Stimulated activated CD4-positive, alpha-beta T cell treated with anti-CD3 and anti-CD28 coated beads, Interleukin-4, amount 100 ng/mL, for 4 hours (primary cell): Measurements from ENCODE around the gene NMNAT2.

Experiments
- DNase-seq, 2 experiments: peaks; one replicate each; pipeline ENCODE4 v3.0.0-alpha.2; 2020

Gene NMNAT2

DNA sequence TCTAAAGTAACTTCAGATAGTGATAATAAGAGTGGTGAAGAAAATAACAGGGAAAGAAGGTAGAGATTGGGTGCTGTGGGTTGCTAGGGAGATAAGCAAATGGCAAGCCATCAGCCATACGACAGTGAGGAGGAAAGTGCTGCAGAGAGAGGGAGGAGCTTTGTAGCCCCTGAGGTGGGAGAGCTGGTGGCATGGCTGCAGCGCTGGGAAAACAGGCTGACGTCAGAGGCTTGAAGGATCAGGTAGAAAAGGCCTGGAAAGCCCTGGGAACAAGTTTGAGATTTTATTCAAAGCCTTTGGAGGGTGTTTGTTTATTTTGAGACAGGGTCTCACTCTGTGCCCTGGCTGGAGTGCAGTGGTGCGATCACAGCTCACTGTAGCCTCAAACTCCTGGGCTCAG is 109.5 kb downstream of the NMNAT2 start:
- DNase-seq = no peak

DNA sequence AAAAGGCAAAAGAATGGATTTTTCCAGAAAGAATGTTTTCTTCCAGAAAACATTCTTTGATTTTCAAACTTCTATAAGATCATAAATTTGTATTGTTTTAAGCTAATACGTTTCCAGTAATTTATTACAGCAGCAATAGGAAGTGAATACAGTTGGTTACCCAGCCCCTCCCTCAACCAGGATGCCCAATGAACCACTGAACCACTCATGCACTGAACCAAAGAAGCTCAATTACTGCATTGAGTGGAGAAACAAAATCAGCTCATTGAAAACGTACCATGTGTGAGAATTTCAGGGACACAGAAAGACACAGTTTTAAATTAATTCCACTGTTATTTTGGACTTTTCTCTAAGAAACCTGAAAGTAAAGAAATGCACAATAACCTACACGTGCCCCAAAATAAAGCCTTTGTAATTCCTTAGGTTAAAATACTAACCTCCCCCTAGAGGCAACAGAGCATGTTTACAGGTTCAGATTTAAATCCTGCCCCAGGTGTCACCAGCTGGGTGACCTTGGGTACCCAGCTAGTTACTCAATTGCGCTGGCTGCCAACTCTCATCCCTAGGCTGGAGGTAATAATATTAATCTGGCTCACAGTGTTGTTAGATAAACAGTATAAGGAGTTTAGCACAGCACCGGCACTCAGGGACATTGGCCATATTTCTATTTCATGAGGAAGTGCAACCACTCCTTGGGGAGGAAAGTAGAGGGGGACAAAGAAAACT is 111.7 kb downstream of the NMNAT2 start:
- DNase-seq = no peak

DNA sequence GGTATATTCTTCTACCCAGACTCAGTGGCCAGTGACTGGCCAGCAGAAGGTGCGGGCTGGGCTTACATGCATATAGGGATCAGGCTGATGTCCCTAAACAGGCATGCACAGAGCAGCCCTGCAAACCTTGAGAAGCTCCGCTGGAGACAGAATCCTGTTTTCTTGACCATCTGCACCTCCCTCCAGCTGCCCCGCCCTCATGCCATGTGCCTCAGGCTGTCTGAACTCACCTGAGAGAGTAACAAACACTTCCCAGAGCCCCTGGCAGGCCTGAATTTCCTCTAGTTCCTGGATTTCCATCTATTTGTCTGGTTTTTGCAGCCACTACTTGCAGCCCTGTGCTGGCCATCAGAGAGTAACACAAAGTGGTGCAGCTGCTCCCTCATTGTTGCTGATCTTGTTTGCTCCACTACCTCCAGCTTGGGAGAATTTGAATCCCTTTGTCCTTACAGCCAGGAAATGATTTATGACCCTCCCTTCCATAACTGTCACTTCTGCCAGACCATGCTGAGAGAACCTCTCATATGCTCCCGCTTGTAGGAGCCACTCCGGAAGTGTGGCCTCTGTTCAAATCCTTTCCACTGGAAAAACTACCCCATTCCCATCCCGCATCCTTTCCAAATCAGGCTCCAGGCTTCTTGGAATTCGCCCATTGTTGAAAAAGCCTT is 113.6 kb downstream of the NMNAT2 start:
- no peak for DNase-seq

DNA sequence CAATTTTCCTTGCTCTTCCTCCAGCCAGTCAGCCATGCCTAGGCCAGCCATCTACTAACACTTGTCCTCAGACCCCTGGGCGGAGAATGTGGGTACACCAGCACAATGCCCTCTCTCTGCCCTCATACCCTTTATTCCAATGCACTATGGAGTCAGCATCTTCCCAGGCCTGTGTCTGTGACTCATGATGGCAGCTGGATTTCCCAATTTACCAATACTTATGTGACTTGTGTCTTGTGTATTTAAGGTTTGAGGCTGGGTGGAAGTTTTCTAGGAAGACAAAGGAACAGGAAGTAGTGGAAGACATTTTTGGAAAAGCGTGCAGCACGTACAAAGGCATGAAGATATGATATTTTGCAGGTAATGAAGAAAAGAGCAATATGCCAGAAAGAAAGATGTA is 114.3 kb downstream of the NMNAT2 start:
- no peak for DNase-seq

DNA sequence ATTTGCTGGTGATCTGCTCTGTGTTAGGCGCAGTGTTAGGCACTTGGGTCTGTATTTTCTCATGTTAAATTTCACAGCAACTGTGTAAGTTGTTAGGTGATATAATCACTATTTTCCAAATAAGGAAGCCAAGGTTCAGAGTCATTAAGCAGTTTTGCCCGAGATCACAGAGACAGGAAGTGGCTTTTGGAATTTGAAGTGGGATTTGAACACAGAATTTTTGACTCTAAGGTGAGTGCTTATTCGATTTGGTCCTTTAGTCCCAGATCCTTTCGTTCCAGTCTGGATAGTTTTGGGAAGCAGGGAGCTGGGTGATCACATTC is 114.9 kb downstream of the NMNAT2 start:
- no peak for DNase-seq

DNA sequence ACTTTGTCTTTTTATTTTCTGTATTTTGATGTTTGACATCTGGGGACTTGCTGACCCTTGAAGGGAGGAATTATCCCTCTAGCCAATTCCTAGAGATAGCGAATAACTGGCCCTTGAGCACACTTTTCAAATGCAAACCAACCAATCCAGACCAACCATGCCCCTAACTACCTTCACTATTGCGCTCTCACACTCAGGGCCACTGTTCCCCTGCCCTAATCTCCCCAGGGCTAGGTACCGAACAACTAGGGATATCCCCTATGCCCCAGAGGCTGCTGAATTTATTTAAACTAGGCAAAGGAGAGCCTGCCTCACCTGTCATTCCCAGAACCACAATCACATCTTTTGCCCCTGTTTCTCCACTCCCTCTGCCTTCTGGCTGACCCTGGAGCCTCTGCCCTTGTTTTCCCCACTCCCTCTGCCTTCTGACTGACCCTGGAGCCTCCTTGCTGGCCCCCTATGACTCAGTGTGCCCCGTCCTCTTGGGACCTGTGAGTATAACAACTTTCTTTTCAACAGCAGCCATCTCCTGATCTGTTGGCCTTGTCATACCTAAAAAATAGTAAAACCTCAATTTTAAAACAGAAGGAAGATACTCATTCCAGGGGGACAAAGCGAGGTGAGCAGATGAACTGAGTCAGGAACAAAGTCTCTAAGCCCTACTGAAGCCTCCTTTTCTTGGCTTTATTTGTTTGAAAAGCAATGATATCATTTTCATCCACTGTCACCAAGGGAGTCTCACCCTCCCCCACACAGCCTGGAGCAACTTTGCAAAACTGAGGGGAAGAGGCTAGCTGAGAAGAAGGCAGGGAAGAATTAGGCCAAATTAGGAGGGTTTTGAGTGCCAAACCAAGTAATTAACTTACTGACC is 115.5 kb downstream of the NMNAT2 start:
- DNase-seq = no peak

DNA sequence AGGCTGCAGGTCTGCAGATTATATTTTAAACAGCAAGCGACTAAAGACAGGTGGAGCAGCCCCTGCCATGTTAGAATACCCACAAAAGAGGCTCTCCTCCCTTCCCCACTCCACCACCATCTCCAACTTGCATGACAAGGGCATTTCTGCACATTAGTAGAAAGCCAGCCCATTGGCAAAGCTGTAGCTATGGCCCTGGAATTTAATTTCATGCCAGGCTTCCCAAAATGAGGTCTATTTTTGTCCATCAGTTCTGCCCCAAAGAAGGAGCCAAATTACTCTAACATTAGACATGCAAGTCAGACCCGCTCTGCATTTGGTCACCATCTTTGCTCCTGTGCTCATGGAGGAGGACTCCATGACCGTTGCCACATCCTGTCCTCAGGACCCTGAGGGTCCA is 116.9 kb downstream of the NMNAT2 start:
- no peak for DNase-seq

DNA sequence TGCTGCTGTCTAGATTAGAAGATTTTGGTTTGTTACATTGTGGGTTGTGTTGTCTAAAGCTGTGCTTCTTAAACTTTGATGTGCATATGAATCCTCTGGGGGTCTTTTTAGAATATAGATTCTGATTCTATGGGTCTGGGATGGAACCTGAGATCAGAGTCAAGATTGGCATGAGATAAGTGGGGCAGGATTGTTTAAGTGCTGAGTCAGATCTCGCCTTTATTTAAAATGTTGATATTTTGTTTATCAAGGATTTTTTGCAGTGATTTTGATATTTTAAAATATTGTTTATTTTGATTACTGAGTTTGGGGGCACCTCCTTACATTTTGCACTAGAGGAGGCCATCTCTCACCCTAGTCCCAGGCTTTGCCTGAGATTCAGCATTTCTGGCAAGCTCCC is 117.4 kb downstream of the NMNAT2 start:
- DNase-seq = no peak

DNA sequence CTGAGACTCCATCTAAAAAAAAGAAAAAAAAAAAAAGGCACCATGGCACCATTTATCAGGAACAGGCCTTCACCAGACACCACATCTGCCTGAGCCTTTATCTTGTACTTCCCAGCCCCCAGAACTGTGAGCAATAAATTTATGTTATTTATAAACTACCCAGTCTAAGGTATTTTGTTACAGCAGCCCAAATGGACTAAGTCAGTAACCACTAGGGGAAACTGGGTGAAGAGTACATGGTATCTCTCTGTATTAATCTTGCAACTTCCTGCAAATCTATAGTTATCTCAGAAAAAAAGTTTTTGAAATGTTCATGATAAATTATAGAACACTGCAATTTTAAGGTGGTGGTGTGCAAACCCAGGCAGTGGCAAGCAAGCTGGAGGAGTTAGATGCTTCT is 117.8 kb downstream of the NMNAT2 start:
- no peak for DNase-seq

DNA sequence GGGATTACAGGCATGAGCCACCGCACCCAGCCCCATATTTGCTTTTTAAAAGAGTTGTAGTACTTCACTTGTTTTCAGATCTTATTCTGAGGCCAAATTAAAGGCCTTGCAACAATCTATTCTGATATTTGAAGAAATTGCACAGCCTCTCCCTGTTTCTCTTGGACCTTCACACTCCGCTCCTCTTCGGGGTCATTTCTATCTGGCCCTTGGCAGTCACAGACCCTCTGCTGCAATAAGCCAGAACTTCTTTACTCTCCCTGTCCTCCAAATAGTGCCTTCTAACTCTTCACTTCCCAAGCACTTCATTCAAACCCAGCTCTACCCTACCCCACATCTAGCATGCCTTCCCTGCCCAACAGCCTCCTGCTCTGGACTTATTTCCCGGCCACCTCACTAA is 121.4 kb downstream of the NMNAT2 start:
- no peak for DNase-seq

DNA sequence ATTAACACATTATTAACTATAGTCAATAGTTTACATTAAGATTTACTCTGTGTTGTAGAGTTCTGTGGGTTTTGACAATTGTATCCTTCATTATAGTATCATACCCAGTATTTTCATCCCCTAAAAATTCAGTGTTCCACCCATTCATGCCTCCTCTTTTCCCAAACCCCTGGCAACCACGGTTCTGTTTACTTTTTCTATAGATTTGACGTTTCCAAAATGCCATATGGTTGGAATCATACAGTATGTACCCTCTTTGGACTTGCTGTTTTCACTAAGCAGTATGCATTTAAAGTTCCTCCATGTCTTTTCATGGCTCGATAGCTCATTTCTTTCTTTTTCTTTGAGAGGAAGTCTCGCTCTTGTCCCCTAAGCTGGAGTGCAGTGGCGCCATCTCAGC is 122.7 kb downstream of the NMNAT2 start:
- no peak for DNase-seq

DNA sequence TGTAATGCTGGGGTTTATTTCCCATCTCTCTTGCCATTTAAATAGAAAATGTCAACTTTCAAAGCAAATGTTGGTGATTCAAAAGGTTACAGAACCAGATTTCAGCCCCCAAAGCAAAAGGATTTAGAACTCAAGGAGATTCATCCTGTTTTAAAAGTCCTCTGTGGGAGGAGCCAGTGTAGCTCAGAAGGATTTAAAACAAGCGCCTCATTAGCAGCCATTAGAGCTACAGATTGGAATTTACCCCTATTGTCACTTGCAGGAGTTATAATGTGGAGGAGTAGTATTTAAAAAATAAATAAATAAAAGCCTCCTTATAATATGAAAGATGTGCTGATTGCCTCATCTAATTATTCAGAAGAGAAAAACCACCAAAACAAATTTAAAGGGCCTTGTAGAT is 124.3 kb downstream of the NMNAT2 start:
- no peak for DNase-seq

DNA sequence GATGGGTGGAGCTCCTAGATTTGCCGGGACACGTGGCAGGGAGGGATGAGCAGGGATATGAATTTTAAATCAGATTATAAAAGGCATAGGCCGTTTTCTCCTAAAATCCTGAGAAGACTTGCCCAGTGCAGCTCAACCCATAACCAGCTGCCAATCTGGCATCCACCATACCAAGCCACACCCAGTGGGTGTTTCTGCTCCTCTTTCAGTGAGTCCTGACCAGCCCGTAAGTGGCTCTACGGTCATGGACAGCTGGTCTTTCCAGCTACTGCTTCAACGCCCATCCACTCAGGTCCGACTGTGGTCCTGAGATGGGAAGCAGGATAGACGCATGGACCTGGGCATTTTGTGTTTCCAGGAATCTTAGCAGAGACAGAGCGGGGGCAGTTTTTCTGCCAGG is 124.9 kb downstream of the NMNAT2 start:
- DNase-seq = no peak

DNA sequence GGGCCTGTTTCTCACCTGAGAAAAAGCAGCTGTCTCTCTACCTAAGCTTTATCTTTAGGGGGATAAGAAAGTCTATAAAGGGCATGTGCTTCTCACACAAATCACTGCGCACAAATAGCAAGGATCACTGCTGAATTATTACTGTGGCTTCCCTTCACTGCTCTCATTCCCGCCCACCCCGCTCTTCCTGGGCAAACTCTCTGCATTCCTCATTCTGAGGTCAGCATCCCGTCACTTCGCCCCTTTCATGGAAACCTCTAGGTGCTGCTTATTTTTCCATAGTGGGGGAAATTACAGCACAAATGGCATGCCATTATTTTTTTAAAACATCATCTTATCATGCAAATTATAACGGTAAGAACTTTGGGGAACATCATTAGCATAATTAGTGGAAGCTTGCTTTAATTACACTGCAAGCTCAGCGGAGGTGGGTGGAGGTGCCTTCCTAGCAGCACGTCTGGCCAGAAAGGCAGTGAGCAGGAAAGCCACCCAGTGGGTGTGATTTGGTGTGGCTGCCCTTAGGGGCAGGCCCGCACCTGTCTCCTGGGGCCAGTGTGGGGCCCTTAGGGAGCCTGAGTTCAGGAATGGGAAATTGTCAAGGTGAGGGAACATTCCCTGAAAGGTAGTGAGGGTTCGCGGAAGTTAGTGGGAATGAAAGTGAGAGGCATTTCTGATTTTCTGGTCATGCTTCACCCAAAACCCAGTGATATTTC is 126.2 kb downstream of the NMNAT2 start:
- no peak for DNase-seq

DNA sequence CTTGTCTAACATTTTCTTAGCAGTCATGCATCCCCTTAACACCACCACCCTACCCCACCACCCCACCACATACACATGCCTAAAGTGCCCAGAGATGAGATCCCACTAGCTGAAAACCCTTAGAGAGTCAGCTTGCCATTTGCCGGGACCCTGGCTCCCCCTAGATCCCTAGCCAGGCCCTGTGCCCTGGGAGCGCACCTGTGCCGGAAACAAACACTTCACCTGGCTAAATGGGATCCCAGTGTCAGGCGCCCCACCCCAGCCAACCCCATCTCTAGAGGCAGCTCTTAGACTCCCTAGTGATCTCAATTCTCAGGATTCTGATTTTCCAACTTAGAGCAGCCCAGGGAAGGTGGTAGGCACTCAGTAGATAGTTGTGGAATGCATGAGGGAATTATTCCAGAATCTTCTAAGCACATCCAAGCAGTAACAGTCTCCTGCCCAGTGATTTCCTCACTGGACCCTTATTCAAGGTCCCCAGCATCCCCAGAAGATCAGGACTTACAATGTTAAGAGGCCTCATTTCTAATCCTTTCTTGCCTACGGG is 126.9 kb downstream of the NMNAT2 start:
- no peak for DNase-seq

DNA sequence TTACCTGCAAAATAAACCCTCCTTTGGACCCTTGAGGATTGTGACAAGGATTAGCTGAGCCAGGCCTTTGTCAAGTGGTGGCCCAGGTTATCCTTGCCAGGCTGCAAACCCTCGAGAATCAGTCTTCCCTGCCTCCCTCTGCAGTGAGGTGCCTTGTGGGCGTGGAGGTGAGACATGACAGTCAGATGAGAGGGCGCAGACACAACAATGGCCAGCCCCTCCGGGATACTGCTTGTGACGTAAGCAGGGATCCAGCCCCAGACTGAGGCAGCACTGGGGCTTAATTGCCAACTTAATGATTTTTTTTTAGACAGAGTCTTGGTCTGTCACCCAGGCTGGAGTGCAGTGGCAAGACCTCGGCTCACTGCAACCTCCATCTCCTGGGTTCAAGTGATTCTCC is 127.6 kb downstream of the NMNAT2 start:
- DNase-seq = no peak

DNA sequence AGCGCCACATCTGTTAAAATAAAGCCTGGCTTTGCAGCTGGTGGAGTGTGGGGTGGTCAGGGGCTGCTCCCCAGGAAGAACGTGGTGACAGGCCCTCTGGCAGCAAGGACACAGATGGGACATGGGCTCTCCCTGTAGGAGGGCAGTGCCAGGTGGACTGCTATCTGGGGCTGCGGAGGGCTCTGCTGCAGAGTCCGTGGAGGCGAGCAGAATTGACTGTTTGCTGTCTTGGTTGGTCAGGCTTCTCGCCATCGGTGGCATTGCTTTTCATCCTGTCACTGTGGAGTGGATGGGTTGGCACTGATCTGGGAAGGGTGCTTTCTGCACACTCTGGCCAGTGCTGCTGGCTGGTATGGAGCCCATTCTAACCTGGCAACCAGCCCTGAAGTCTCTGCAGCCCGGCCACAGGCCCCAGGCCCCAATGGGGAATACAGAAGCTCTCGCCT is 129.1 kb downstream of the NMNAT2 start:
- no peak for DNase-seq

DNA sequence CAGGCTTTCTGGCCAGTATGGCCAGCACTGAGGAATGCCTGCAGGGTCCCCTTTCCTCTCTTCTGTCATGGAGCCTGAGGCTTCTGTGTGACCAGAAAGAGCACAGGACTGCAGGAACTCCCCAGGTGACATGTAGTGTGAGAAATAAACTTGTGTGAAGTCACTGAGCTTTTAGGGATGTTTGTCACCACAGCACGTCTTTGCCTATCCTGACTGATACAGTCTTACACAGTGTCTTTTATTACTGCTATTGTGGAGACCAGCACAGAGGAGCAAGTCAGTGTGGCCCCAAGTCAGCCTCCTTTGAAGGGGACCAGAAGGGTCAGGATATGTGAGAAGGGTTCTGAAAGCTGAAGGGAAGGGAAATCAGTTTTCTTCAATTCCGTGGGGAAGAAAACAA is 129.6 kb downstream of the NMNAT2 start:
- DNase-seq = no peak

DNA sequence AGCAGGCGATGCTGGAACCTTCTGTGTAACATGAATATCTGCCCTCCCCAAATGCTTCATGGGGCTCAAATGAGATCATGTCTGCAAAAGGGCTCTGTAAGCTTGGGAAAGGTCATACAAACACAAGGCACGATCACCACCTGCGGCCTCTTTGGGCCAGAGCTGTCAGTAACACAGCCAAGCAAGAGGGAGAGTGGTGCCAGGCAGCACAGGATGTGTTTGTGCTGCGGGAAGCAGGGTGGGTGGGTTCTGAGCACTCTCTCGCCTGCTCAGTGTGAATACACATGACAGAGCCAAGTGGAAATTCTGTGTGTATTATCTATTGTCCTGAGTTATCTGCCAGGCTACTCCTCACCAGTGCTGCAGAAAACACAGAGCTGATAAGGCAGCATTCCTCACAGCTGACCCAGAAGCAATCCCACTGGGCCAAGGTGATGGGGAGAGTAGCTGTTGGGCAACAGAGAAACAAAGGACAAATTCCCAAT is 130.9 kb downstream of the NMNAT2 start:
- DNase-seq = no peak

DNA sequence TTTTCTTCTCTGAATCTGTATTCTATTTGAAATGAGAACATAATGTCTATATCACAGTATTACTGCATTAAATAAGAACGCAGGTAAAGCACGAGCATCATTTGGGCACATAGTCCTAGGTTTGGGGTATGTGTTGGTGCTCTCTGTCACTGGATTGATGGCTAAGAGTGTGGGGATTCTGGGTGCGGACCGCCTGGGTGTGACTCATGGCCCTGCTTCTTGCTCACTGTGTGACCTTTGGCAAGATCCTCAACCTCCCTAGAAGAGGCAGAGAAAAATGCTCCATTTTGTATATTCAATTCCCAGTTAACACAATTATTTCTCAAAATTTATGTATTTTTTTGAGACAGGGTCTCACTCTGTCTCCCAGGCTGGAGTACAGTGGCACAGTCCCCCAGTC is 132.4 kb downstream of the NMNAT2 start:
- DNase-seq = no peak

DNA sequence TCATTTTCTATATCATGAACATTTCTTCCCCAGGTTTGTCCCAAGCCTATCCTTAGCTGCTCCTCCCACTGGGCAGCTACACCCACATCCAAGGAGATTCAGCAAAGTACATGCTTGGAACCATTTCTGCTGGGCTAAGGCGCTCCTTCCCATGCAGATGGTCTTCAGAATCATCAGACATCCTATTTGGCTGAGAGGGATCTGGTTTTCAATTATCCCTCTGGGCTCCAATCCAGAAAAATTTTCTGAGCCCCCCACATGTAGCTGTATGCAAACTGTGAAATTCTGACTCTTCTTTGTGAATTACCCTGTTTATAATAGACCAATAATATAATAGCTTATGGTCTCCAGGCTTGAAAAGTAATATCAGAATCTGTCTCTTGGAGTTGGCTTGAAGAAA is 132.9 kb downstream of the NMNAT2 start:
- no peak for DNase-seq

DNA sequence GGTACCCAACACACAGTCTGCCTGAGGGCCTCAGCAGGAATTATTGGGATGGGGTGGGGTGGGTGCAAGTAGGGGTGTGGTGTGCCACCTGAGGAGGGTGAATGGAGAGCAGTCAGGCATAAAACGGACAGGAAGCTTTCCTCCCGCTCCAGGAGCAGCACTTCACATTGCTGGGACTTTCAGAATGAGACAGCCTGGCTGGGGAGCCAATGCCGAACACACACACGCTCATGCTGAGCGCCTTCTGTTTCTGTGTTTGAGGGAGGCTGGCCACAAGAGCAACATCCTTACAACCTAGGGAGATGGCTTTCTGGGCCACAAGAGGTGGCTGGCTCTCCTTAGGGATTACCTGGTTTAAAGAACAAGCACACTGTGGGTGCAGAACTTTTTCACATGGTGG is 134.1 kb downstream of the NMNAT2 start:
- DNase-seq = no peak

DNA sequence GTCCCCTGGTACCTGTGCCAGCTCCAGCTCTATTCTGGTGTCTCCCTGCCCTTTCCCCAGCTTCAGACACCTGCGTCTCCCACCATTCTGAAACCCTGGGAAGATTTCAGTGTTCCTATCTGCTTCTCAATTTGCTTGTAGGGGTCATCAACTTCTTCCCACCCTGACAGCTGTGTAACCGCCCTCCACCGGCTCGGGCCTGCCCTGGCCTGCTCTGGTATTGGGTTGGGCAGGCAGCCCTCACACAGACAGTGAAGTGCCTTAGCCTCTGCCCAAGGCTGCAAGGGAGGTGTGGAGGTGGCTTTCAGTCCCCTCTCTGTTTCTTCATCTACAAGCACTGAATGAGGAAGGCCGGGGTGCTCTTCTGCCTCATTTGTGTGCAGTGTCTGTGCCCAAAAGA is 134.9 kb downstream of the NMNAT2 start:
- DNase-seq = no peak
